GM10266 (cell line): ENCODE measurements around the gene MYO1D.

ENCODE experiments used
- DNase-seq: peaks from one replicate; pipeline ENCODE4 v3.0.0; 2012; ENCODE audit errors: extremely low spot score
- CTCF ChIP-seq: IDR thresholded peaks from 2 replicates; pipeline ENCODE4 v1.5.1; 2012; ENCODE audit warnings: mild to moderate bottlenecking, low read depth; ENCODE audit not compliant: control insufficient read depth, insufficient read depth; ENCODE audit errors: missing control alignments

Gene MYO1D

GRCh38 chr17:32552280-32552679 lies 324.6 kb downstream of the MYO1D start:
- no peak for DNase-seq
- no peak for TF ChIP-seq CTCF

- DNase-seq = peak; percentile 64
- TF ChIP-seq CTCF = no peak
These were observed 325.6 kb downstream of the MYO1D start for GRCh38 chr17:32551186-32551955.

GRCh38 chr17:32549559-32549958 lies 327.4 kb downstream of the MYO1D start:
- no peak for DNase-seq
- no peak for TF ChIP-seq CTCF

GRCh38 chr17:32546031-32546444 lies 330.9 kb downstream of the MYO1D start:
- no peak for TF ChIP-seq CTCF
- no peak for DNase-seq

DNA sequence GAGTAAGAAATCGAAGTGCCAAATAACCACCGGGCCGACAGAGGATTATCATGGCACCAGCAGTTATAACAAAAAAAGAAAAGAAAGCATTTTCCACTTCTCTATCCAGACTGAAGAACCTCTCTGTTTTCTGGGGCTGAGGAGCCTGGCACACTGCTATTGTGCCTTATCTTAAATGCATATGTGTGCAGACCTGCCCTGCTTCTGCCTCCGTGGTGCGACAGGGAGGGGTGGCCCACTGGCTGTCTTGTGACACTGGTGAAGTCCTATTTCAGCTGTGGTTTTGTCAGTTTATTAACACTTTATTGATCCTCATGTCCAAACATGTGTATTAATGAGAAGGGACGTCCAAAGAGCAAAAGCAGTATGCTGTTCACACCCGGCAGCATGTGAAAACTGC lies 334.7 kb downstream of the MYO1D start:
- DNase-seq = no peak
- TF ChIP-seq CTCF = no peak

- no peak for TF ChIP-seq CTCF
- no peak for DNase-seq
These were observed 335.3 kb downstream of the MYO1D start for GRCh38 chr17:32541640-32542039.
